A172 (cell line): ENCODE data around the gene MAP2K5. TPM values are rescaled to one million over a fixed set of nuclear protein-coding genes. Genes with fewer than 3 reads are reported as not detected.

Source experiments
- DNase-seq: peaks from one replicate; pipeline ENCODE4 v3.0.0-alpha.2; 2015; ENCODE audit warnings: low spot score
- total RNA-seq: library from RNA; depleted of rRNA; stranded (reverse); fragments of >200 nt; shearing (Covaris generic); gene quantifications from 2 replicates; pipeline ENCODE4 v1.2.3, GENCODE V29; 2014

The MAP2K5 gene
- total RNA-seq, 1 experiment from 2014 or later = 5.7 TPM

GRCh38 chr15:67521783-67522568 is 20.5 kb upstream of the MAP2K5 start:
- no peak for DNase-seq

DNA sequence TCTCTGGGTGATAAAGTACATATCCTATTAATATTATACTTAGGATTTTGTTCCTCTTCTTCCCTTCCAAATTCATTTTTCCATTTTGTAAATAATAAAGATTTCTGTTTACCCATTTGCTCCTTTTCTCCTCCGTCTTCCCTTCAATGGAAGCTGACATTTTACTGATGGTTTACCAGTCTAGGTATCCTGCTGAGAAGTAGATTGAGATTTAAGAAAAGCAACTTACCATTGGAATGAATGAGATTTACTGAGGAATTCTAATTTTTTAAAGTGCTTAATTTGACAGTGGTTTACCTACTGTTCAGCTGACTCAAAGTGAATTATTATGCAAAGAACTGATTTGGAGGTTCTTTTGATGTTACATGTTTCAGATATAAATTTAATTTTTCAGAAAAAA is 19.2 kb upstream of the MAP2K5 start:
- no peak for DNase-seq

DNA sequence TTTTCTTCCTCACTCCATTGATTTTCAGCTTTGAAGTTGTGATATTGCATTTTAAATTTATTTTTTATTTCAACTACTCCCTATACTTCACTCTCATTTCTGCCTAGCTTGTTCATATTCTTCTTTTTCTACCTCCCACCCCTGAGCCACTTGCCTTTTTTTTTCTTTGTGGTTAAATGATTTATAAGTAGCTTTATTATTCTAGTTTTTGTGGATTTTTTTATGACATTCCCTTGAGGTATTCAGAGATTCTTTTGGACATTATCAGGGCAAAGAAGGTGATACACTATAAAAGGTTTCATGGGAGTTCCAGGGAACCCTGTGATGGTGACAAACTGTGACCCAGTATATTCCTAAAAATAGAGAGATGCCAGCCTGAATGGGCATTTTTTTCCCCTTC is 18.3 kb upstream of the MAP2K5 start:
- no peak for DNase-seq

GRCh38 chr15:67528513-67528912 is 14.0 kb upstream of the MAP2K5 start:
- no peak for DNase-seq

DNA sequence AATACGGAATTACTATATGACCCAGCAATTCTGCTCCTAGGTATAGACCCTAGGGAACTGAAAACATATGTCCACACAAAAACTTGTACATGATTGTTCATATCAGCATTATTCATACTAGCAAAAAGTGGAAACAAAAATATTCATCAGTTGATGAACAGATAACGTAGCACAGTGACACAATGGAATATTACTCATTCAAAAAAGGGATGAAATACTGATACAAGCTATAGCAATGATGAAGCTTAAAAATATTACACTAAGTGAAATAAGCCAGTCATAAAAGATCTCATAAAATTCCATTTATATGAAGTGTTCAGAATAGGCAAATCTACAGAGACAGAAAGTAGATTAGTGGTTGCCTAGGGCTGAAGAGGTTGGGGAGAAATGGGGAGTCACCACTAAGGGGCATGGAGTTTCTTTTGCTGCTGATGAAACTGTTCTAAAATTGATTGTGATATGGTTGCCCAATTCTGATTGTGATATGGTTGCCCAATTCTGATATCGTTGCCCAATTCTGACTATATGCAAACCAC is 11.1 kb upstream of the MAP2K5 start:
- DNase-seq = peak; percentile 25

GRCh38 chr15:67533873-67534272 is 8.6 kb upstream of the MAP2K5 start:
- no peak for DNase-seq

- no peak for DNase-seq
Measured at GRCh38 chr15:67534360-67534759, 8.1 kb upstream of the MAP2K5 start.

- no peak for DNase-seq
Measured at GRCh38 chr15:67537771-67538170, 4.7 kb upstream of the MAP2K5 start.

- DNase-seq = peak; percentile 19
Measured at GRCh38 chr15:67543348-67543718, 830 bp downstream of the MAP2K5 start.

- DNase-seq = no peak
Measured at GRCh38 chr15:67544475-67544874, 2.0 kb downstream of the MAP2K5 start.

DNA sequence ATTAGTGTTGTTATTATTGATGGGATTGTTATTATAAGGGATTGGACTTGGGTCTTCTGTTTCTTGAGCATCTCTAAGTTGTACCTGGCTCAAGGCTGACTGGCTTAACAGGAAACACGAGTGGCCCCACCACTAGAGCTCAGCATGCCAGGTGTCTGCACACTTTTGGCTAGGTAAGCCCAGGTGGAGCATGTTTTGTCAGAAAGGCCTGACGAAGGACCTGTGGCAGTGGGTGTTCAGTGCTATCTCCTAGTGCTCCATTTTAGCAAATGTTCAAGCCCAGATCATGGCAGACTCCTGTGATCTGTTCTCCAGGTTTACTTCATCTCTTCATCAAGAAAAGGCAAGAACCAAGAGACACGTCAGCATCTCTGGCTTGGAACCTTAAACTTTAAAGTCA is 3.4 kb downstream of the MAP2K5 start:
- no peak for DNase-seq

DNA sequence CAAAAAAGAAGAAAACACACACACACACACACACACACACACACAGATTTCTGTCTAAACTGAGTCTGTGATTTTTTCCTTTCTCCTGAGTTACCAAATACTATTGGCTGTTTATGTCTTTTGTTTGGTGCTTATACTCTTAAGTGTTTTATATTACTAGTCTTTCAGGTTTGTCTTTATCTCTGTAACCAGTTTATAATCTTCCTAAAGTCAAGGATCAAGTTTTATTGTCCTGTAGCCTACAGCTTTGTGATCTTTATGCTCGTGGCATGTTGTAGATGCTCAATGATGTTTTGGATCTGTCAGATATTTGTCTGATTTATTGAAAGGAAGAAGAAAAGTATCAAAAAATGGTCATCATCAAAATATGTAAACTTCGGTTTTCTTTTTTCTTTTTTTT is 4.6 kb downstream of the MAP2K5 start:
- DNase-seq = no peak

GRCh38 chr15:67547836-67548235 is 5.3 kb downstream of the MAP2K5 start:
- no peak for DNase-seq

DNA sequence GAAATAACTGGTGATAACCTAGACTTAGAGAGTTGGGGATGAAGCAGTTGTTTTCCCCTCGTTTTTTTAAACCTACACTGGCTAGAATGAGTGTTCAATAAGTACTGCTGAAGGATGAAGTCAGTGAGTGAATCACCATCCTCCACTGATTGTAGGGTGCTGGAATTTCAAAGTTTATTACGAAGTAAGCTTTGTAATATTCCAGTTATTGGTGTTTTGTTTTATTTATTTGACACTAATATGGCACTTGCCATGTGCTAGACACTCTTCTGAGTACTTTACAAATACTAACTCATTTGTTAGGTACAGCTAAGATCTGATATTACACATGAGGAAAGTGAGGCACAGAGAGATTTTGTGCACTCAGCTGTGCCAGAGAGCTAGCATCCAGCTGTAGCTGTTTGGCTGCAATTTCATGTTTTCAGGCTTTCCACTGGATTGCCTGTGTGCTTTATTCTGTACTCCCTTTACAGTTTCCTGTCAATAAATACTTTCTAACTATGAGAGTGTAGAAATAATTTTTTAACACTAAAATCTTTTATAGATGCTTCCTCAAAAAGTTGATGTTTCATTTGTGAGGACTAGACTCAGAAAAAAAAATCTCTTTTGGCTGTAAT is 5.8 kb downstream of the MAP2K5 start:
- DNase-seq = peak; percentile 19

DNA sequence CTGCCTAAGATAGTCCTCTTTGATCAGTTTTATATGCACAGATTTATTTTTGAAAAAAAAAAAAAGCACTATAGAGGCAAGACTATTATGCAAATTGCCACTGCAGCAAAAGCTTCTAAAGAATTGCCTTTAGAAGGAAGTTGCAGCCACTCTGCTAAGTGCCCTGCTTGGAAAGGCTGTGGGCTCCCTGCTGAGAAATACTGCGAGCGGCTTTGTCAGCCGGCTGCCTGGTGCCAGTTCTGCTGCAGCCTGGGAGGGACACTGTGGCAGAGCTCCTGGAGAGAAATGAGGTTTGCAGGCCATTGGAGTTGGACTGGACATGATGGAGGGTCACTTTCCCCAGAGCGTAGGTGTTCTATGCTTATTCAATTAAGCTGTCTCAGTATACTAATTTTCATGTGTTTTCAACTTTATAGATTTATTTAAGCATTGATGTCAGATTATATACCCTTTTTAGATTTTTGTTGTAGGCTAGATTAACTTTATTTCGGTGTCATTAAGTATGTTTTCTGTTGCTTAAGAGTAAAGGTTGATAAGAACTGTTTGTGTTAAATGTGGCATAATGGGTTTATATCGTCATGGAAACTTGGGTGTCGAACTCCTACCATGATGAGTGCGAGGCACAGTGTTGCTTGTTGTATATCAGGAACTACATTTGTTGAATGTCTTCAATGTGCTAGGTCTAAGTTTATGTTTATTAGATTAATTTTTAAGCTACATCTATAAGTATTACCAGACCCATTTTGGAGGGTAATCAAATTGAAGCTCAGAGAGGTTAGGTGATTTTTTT is 6.6 kb downstream of the MAP2K5 start:
- peak; percentile 56 for DNase-seq

DNA sequence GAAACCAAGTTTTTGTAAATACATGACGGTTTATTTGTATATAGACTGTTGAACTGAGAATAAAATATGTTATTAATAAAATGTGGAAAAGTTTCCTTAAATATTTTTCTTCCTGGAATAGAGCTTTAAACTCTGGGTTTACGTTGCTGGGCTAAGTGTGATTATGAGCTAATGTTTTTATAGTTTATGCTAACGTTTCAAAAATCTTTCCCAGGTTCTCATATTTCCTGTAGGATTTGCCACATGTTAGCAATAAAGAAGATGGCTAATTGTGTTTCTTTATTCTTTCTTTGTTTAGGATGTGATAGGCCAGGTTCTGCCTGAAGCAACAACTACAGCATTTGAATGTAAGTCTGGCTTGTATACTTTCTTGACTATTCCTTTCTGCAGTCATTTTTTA is 7.2 kb downstream of the MAP2K5 start:
- DNase-seq = no peak

DNA sequence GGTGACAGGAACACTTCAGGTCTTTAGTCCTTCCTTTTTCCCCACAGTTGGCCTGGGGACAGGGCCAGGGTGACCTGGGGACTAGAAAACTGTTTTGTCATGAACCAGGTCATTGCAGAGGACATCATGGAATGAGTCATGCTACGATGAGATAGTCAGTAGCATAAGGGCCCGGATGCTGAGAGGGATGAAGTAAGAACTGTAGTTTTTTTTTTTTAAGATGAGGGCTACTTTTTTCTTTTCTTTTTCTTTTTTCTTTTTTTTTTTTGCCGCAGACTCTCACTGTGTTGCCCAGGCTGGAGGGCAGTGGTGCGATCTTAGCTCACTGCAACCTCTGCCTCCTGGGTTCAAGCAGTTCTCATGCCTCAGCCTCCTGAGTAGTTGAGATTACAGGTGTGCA is 8.0 kb downstream of the MAP2K5 start:
- DNase-seq = peak; percentile 30

DNA sequence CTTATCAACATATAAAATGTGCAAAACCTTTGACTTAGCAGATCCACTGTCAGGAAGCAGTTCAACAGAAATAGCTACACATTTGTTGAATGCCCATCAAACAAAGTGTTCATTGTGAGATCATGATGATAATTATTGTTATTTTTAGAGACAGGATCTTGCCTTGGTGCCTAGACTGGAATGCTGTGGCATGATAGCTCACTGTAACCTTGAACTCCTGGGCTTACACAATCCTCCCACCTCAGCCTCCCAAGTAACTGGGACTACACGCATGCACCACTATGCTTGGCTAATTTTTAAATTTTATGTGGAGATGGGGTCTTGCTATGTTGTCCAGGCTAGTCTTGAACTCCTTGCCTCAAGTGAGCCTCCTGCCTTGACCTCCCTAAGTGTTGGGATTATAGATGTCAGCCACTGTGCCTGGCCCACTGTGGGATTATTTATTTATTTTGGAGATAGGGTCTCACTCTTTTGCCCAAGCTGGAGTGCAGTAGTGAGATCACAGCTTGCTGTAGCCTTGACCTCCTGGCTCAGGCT is 8.8 kb downstream of the MAP2K5 start:
- no peak for DNase-seq

- DNase-seq = no peak
Measured at GRCh38 chr15:67554580-67554979, 12.1 kb downstream of the MAP2K5 start.

DNA sequence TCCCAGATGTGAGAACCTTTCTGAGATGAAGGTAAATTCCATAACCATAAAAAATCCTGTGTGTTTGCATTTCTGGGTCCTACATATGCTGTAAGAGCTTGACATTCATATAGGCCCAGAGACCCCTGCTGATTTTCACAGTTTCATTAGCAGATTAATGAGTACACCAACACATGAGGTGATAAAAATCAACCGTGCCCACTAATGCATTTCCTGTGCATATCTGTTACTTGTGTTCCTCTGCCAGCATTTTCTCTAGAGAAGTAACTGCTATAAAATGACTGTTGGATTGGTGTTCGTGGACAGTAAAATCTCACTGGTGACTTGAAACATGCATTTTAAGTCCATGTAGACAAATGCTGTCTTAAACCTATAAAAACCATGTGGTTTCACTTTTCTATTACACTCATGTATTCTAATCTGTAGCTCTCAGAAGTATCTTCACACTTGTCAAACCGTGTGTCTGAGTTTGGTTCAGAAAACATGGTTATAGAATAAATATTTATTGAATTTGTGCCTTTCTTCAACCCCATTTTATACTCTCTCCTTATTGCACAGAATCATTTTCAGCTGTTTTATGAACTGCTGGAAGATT is 14.6 kb downstream of the MAP2K5 start:
- no peak for DNase-seq

- no peak for DNase-seq
Measured at GRCh38 chr15:67558502-67558901, 16.0 kb downstream of the MAP2K5 start.

DNA sequence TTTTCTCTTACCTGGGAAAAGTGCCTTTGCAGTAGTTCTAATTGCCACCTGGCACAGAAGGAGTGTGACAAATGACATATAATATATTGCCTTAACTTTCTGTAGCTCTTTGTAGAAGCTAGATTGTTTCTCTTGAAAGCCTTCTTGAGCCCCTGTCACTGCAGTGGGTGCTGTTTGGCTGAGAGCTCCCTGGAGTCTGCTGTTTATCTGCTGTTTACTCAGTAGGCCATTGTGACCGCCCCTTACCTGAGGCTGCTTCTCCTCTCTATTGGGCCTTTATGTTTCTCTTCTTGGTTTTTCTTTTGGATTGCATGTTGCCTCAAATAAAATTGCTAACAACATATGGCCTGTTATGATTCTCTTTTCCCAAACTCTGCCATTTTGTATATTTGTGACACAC is 16.7 kb downstream of the MAP2K5 start:
- DNase-seq = no peak
